Esophagus muscularis mucosa (tissue), 3 donors: ENCODE measurements around the gene HINFP.

Experiments
- CTCF ChIP-seq, 3 experiments: fragments of 200-600 bp in 2 of 3; fragments of 450-650 bp in 1 of 3; sonication (generic) in 2 of 3; IDR thresholded peaks; one replicate each; pipeline ENCODE4 v1.5.1; 2017 to 2019; ENCODE audit warnings: antibody characterized with exemption in 3 of 3, mild to moderate bottlenecking in 2 of 3, moderate library complexity in 1 of 3
- POLR2A ChIP-seq: fragments of 450-650 bp; IDR thresholded peaks from one replicate; pipeline ENCODE4 v1.6.1; 2017; ENCODE audit warnings: antibody characterized with exemption, moderate library complexity, mild to moderate bottlenecking, low read depth
- POLR2AphosphoS5 ChIP-seq, 2 donors: sonication (generic); formaldehyde crosslinking; IDR thresholded peaks; one replicate each; pipeline ENCODE4 v1.6.1; 2017; ENCODE audit warnings: antibody characterized with exemption in 2 of 2

GRCh38 chr11:119125821-119126220 lies 4.4 kb downstream of the HINFP start:
- TF ChIP-seq POLR2A (no peak), CTCF (IDR thresholded peaks at IDR 0.05) (no peak), POLR2AphosphoS5 (IDR thresholded peaks at IDR 0.05) (no peak)
